Brain microvascular endothelial cell (primary cell): ENCODE data around the gene FAM184B.

ENCODE experiments used
- DNase-seq: peaks from one replicate; pipeline ENCODE4 v3.0.0-alpha.2; 2020
- H3K27ac ChIP-seq: fragments of 250-450 bp; sonication (Bioruptor Pico); 2 replicates; pipeline ENCODE4 v1.5.1; 2020; ENCODE audit warnings: mild to moderate bottlenecking, moderate library complexity
- H3K27me3 ChIP-seq: fragments of 250-450 bp; sonication (Bioruptor Pico); replicated peaks from 2 replicates; pipeline ENCODE4 v1.5.1; 2020; ENCODE audit warnings: mild to moderate bottlenecking
- H3K36me3 ChIP-seq: fragments of 250-450 bp; sonication (Bioruptor Pico); replicated peaks from 2 replicates; pipeline ENCODE4 v1.5.1; 2020; ENCODE audit warnings: mild to moderate bottlenecking
- H3K4me3 ChIP-seq: 2 replicates; pipeline ENCODE4 v1.5.1; 2011; ENCODE audit warnings: low read depth, mild to moderate bottlenecking, control low read depth, low read length, moderate library complexity
- CTCF ChIP-seq: IDR thresholded peaks from 2 replicates; pipeline ENCODE4 v1.5.1; 2011; ENCODE audit warnings: low read depth, mild to moderate bottlenecking, moderate library complexity, low read length, control low read depth, inconsistent platforms; ENCODE audit errors: missing control alignments
- in situ Hi-C: cut with HindIII; loops from 2 replicates; pipeline ENCODE4 v1.10.0; 2017; ENCODE audit warnings: low sequenced_read_pairs, low pct_ligation_motif_present

FAM184B gene

GRCh38 chr4:17705107-17705506 is 76.3 kb downstream of the FAM184B start:
- Histone ChIP-seq H3K27me3 (no peaks in the 10 kb centered on the region), H3K36me3 (no peaks in the 10 kb centered on the region), H3K27ac (no peak overlapping the region), H3K4me3 (no peak overlapping the region)
- no peak for DNase-seq
- TF ChIP-seq CTCF, result no peak
- in situ Hi-C loops, result no loop called here

GRCh38 chr4:17704020-17704650 is 77.3 kb downstream of the FAM184B start:
- in situ Hi-C loops, result no loop called here
- TF ChIP-seq CTCF, result no peak
- H3K4me3 ChIP-seq, result no peak overlapping the region
- no peak overlapping the region for H3K27ac ChIP-seq
- H3K27me3 ChIP-seq, result no peaks in the 10 kb centered on the region
- H3K36me3 ChIP-seq, result no peaks in the 10 kb centered on the region
- DNase-seq, result no peak

- Histone ChIP-seq H3K36me3 (no peaks in the 10 kb centered on the region), H3K27me3 (no peaks in the 10 kb centered on the region), H3K27ac (no peak overlapping the region), H3K4me3 (no peak overlapping the region)
- DNase-seq, result no peak
- in situ Hi-C loops, result no loop called here
- TF ChIP-seq CTCF, result no peak
Measured at GRCh38 chr4:17702641-17703040, 78.8 kb downstream of the FAM184B start.

GRCh38 chr4:17701882-17702281 is 79.5 kb downstream of the FAM184B start:
- in situ Hi-C loops, result no loop called here
- no peaks in the 10 kb centered on the region for H3K27me3 ChIP-seq
- H3K27ac ChIP-seq, result no peak overlapping the region
- DNase-seq, result no peak
- H3K36me3 ChIP-seq, result no peaks in the 10 kb centered on the region
- H3K4me3 ChIP-seq, result no peak overlapping the region
- TF ChIP-seq CTCF, result no peak

- in situ Hi-C loops, result no loop called here
- Histone ChIP-seq H3K27me3 (no peaks in the 10 kb centered on the region), H3K36me3 (no peaks in the 10 kb centered on the region), H3K27ac (no peak overlapping the region), H3K4me3 (no peak overlapping the region)
- DNase-seq, result no peak
- TF ChIP-seq CTCF, result no peak
Measured at GRCh38 chr4:17701138-17701839, 80.1 kb downstream of the FAM184B start.

GRCh38 chr4:17699380-17699779 is 82.0 kb downstream of the FAM184B start:
- no peak for TF ChIP-seq CTCF
- no peaks in the 10 kb centered on the region for H3K27me3 ChIP-seq
- in situ Hi-C loops, result no loop called here

More at GRCh38 chr4:17699380-17699779, 82.0 kb downstream of the FAM184B start:
- Histone ChIP-seq H3K4me3 (no peak overlapping the region), H3K36me3 (no peaks in the 10 kb centered on the region), H3K27ac (no peak overlapping the region)
- DNase-seq, result no peak
